Hematopoietic multipotent progenitor cell treated with erythropoietin and hydrocortisone succinate and interleukin-3 and kit ligand, for 17 days (in vitro differentiated cells): ENCODE measurements around the gene ENOX1.
"Not testable (repeated sequence)": the region's sequence is repeated elsewhere in the genome, so short reads cannot be mapped to it uniquely, and the experiment has no call there.

Experiments
- DNase-seq: peaks from one replicate; pipeline ENCODE4 v3.0.0-alpha.2; 2015; ENCODE audit warnings: low spot score

ENOX1 gene

GRCh38 chr13:43786766-43787517 lies at the start of gene ENOX1:
ENOX1 (minus strand) TSS chr13:43786972.
- DNase-seq, result no peak

DNA sequence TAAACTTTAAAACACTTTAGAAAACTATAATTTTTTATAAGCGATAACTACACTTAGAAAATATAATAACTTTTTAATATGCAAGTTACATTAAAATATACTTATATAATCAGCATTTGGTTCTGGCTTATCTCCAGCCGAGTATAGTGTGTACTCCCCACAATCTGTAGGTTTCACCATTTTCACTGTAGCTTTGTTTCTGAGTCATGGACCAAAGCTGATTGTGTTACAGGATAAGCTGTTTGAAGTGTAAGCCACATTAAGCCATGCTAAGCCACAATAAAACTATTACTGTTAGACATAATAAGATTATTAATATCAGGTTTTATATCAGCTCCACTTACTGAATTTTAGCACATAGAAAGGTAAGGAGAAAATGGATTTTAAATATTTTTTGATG lies 48.9 kb upstream of the ENOX1 start:
- no peak for DNase-seq

DNA sequence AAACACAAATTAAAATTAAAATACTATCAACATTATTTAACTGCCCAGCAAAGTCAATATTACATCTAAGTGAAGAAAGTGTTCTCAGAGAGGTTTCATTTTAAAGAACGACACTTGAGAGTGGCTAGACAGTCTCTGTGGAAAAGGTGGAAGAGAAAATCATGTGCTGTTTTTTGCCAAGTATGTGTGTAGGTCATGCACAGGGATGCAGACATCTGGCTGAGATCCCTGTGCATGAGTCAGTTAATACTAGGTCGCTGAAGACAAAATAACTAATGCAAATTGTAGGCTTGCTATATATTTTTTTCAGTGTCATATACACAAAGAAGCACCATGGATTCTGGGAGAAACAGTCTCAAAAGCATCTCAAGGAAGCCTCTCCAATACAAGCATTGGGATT lies 44.3 kb upstream of the ENOX1 start:
- no peak for DNase-seq

DNA sequence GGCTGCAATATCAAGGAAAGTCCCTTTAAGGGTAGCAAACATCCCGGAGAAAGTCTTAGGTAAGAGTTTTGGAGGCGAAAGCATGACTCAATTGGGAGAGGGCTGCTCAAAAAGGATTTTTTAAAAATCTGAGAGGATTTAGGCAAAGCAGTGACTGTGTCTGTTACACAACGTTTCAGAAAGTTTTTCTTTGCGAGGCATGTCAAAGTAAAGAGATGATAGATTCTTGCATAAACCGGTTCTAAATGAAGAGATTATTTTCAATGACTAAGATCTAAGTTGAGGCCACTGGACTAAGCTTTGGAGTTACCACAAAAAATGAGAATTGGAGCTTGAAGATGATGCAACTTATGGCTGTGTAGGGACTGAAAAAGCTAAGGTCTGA lies 43.7 kb upstream of the ENOX1 start:
- DNase-seq, result no peak

DNA sequence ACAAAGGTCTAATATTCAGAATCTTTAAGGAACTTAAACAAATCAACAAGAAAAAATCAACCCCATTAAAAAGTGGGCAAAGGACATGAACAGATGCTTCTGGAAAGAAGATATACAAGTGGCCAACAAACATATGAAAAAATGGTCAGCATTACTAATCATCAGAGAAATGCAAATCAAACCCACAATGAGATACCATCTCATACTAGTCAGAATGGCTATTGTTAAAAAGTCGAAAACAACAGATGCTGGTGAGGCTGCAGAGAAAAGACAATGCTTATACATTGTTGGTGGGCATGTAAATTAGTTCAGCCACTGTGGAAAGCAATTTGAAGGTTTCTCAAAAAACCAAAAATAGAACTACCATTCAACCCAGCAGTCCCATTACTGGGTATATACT lies 37.9 kb upstream of the ENOX1 start:
- not testable (repeated sequence) for DNase-seq

DNA sequence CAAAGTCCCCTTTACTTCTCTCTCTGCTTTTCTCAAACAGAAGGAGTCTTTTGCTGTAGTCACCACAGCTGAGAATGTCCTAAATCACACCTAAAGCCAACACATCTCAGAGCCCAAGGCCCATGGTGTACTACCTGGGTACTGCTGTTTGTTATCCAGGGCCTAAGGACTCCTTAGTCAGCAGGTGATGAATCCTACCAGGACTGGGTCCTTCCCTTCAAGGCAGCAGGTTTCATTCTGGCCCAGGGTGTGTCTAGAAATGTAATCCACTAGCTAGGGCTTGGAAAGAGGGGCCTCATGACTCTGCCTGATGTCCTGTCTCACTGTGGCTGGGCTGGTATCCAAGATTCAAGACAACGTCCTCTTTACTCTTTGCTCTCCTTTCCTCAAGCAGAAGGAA lies 36.2 kb upstream of the ENOX1 start:
- DNase-seq, result no peak

DNA sequence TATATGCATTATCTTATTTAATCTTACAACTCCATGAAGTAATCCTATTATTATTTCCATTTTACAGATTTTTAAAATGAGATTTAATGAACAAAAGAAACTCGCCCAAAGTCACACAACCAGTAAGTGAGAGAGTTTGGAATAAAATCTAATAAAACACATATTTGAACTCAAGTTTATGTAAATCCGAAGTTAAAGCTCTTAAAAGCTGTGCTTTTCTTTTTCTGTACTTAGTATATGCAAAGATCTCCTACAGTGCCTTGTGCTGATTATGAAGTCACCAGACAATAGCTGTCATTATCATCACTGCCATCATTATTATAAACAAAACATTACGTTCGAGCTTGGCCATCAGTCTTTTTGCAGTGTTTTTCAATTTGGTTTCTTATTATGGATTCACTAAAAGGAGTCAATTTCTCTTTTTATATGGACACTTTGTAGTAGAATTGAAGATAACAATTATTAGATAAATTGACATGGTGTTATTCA lies 29.7 kb upstream of the ENOX1 start:
- DNase-seq, result no peak

DNA sequence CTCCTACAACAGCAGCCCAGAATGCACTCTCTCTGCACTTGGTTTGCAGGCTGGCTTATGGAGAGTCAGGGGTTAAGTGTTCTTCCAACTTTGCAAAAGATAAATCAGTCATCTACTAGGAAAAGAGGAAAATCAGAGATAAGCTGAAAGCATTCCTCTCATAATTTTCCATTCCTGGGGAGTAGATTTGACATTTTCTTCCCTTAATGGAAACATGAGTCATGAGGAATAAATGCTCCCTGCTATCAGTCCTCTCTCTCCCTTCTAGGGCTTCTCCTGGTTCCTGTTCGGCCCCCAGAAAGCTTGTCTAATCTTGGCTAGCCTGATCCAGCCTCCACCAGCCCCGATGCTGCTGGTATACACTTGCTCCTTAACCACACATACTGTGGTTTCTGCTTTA lies 28.4 kb upstream of the ENOX1 start:
- DNase-seq, result no peak

- no peak for DNase-seq
Measured at GRCh38 chr13:43808676-43809075, 21.9 kb upstream of the ENOX1 start.

GRCh38 chr13:43805681-43806128 lies 18.9 kb upstream of the ENOX1 start:
- DNase-seq, result no peak

GRCh38 chr13:43805071-43805468 lies 18.3 kb upstream of the ENOX1 start:
- no peak for DNase-seq

- DNase-seq, result peak; percentile 9
Measured at GRCh38 chr13:43804461-43805070, 17.8 kb upstream of the ENOX1 start.

- DNase-seq, result no peak
Measured at GRCh38 chr13:43802511-43802910, 15.7 kb upstream of the ENOX1 start.

- DNase-seq, result no peak
Measured at GRCh38 chr13:43800828-43801227, 14.1 kb upstream of the ENOX1 start.

- no peak for DNase-seq
Measured at GRCh38 chr13:43799191-43799590, 12.4 kb upstream of the ENOX1 start.

GRCh38 chr13:43797869-43798268 lies 11.1 kb upstream of the ENOX1 start:
- no peak for DNase-seq

GRCh38 chr13:43797159-43797558 lies 10.4 kb upstream of the ENOX1 start:
- no peak for DNase-seq

- DNase-seq, result no peak
Measured at GRCh38 chr13:43794416-43794815, 7.6 kb upstream of the ENOX1 start.

- DNase-seq, result no peak
Measured at GRCh38 chr13:43792076-43792881, 5.5 kb upstream of the ENOX1 start.

DNA sequence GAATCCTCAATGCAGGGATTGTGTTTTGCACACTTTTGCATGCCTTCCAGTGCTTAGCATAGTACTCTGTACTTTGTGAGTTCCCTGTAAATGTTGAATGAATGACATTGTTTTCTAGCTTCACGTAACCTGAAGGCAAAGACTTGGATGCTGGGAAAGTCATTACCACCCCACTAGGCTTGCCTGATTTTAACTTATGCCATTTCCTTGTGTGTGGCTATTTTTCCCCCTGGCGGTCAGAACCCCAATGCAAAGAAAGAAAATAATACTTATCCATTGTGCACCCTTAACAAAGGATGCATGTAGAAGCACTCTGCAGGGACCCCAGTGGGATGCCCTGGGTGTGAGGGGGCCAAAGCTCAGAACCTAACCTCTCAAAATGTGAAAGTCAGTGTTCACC lies 1.2 kb upstream of the ENOX1 start:
- no peak for DNase-seq

GRCh38 chr13:43787518-43787891 lies 733 bp upstream of the ENOX1 start:
- DNase-seq, result no peak

- DNase-seq, result no peak
Measured at GRCh38 chr13:43786472-43786765, 353 bp downstream of the ENOX1 start.
